Upper lobe of left lung (tissue), 6 donors: ENCODE measurements around the gene RNF166. TPM values are rescaled to one million over a fixed set of nuclear protein-coding genes. Genes with fewer than 3 reads are reported as not detected.

Experiments
- ATAC-seq, 2 donors: fragments of 200-7000 bp; cut with Tn5 transposase; one replicate each; pipeline ENCODE4 v1.9.1; 2022; ENCODE audit warnings: mild to moderate bottlenecking in 2 of 2, moderate library complexity in 2 of 2; ENCODE audit not compliant: low FRiP score in 2 of 2
- DNase-seq, 2 donors: peaks; one replicate each; pipeline ENCODE4 v3.0.0-alpha.2; 2019 to 2020
- H3K27ac ChIP-seq, 4 donors: fragments of 200-600 bp; sonication (generic); one replicate each; pipeline ENCODE4 v1.5.1; 2016 to 2019
- H3K27me3 ChIP-seq, 4 donors: fragments of 200-600 bp; sonication (generic); one replicate each; pipeline ENCODE4 v1.5.1; 2017 to 2019
- H3K36me3 ChIP-seq, 4 donors: fragments of 200-600 bp; sonication (generic); one replicate each; pipeline ENCODE4 v1.5.1; 2016 to 2019
- H3K4me1 ChIP-seq, 4 donors: fragments of 200-600 bp; sonication (generic); one replicate each; pipeline ENCODE4 v1.5.1; 2018 to 2019
- H3K4me3 ChIP-seq, 4 donors: fragments of 200-600 bp; sonication (generic); one replicate each; pipeline ENCODE4 v1.5.1; 2017 to 2019; ENCODE audit warnings: mild to moderate bottlenecking in 2 of 4, moderate library complexity in 1 of 4
- H3K9me3 ChIP-seq, 4 donors: fragments of 200-600 bp; sonication (generic); one replicate each; pipeline ENCODE4 v1.5.1; 2018 to 2019
- CTCF ChIP-seq, 6 experiments: fragments of 450-650 bp in 4 of 6; fragments of 200-600 bp in 2 of 6; sonication (generic) in 2 of 6; IDR thresholded peaks; one replicate each; pipeline ENCODE4 v1.5.1; 2016 to 2019; ENCODE audit warnings: antibody characterized with exemption in 6 of 6
- EP300 ChIP-seq, 4 donors: sonication (generic); formaldehyde crosslinking; IDR thresholded peaks; one replicate each; pipeline ENCODE4 v1.5.1; 2017; ENCODE audit warnings: antibody characterized with exemption in 4 of 4, control low read depth in 2 of 4
- POLR2A ChIP-seq, 4 donors: fragments of 450-650 bp; IDR thresholded peaks; one replicate each; pipeline ENCODE4 v1.5.1; 2016 to 2017; ENCODE audit warnings: antibody characterized with exemption in 4 of 4, mild to moderate bottlenecking in 2 of 4
- POLR2AphosphoS5 ChIP-seq, 2 donors: sonication (generic); formaldehyde crosslinking; IDR thresholded peaks; one replicate each; pipeline ENCODE4 v1.5.1; 2017; ENCODE audit warnings: antibody characterized with exemption in 2 of 2
- WGBS, 2 donors: methylation state at CpG; one replicate each; pipeline ENCODE4 v1.1.5; 2017 to 2018; 5-methylcytosine and 5-hydroxymethylcytosine counted together
- total RNA-seq, 6 donors: library from RNA; depleted of rRNA in 4 of 6; stranded (reverse); fragments of >200 nt in 4 of 6; gene quantifications; one replicate each; pipeline versions ENCODE4 v1.1.0 to v1.2.1, GENCODE V29; 2016 to 2021
- donor health status: DM: no; HTN: no; CAD: no; lungs with moderate emphysema.
- donor health status: DM: no; HTN: yes; CAD: no; lungs with severe emphysema.

The RNF166 gene
- total RNA-seq, 6 donors from 2014 or later, result 23.2 to 101 (median 64.6) TPM

- Histone ChIP-seq H3K4me1 (no peaks in the 10 kb centered on the region), H3K36me3 (peaks cover 27 to 75% (median 73%) of the 10 kb centered on the region in 4 donors), H3K4me3 (no peak overlapping the region), H3K27ac (no peak overlapping the region), H3K27me3 (no peaks in the 10 kb centered on the region), H3K9me3 (no peaks in the 10 kb centered on the region)
- DNase-seq (peak in 1 of 2 donors; percentile 76), ATAC-seq (no peak)
- TF ChIP-seq CTCF (IDR thresholded peaks at IDR 0.05) (no peak), POLR2A (IDR thresholded peaks at IDR 0.05) (no peak), POLR2AphosphoS5 (IDR thresholded peaks at IDR 0.05) (no peak), EP300 (IDR thresholded peaks at IDR 0.05) (no peak)
- 92 to 94% methylated on average over 6 to 56 of the region's 57 CpGs for WGBS, 2 donors
Measured at GRCh38 chr16:88715312-88716190, 9.3 kb upstream of the RNF166 start.

GRCh38 chr16:88714420-88715302 is 8.5 kb upstream of the RNF166 start:
- TF ChIP-seq POLR2A (IDR thresholded peaks at IDR 0.05) (no peak), EP300 (IDR thresholded peaks at IDR 0.05) (no peak), CTCF (IDR thresholded peaks at IDR 0.05) (no peak), POLR2AphosphoS5 (IDR thresholded peaks at IDR 0.05) (no peak)
- peaks cover 27 to 73% (median 67%) of the 10 kb centered on the region in 4 donors for H3K36me3 ChIP-seq
- H3K27me3 ChIP-seq, result no peaks in the 10 kb centered on the region
- H3K4me1 ChIP-seq, result no peaks in the 10 kb centered on the region
- no peaks in the 10 kb centered on the region for H3K9me3 ChIP-seq
- no peak for ATAC-seq
- peak in 1 of 2 donors; percentile 78 for DNase-seq
- no peak overlapping the region for H3K27ac ChIP-seq
- no peak overlapping the region for H3K4me3 ChIP-seq
- WGBS, 2 donors, result 89 to 90% methylated on average over 15 to 40 of the region's 42 CpGs

GRCh38 chr16:88713568-88714419 is 7.6 kb upstream of the RNF166 start:
- ATAC-seq, result peak in 1 of 2 donors; percentile 7
- peaks cover 26 to 65% (median 59%) of the 10 kb centered on the region in 4 donors for H3K36me3 ChIP-seq
- WGBS, 2 donors, result 80 to 89% methylated on average over 13 to 25 of the region's 30 CpGs
- TF ChIP-seq POLR2A (IDR thresholded peaks at IDR 0.05), result no peak
- TF ChIP-seq POLR2AphosphoS5 (IDR thresholded peaks at IDR 0.05), result no peak
- no peak for TF ChIP-seq EP300 (IDR thresholded peaks at IDR 0.05)
- TF ChIP-seq CTCF (IDR thresholded peaks at IDR 0.05), result no peak
- no peaks in the 10 kb centered on the region for H3K27me3 ChIP-seq
- no peak overlapping the region for H3K27ac ChIP-seq
- no peaks in the 10 kb centered on the region for H3K4me1 ChIP-seq
- no peak overlapping the region for H3K4me3 ChIP-seq
- DNase-seq, result peak in 1 of 2 donors; percentile 65
- H3K9me3 ChIP-seq, result no peaks in the 10 kb centered on the region

GRCh38 chr16:88713054-88713453 is 6.8 kb upstream of the RNF166 start:
- H3K27me3 ChIP-seq, result no peaks in the 10 kb centered on the region

More at GRCh38 chr16:88713054-88713453, 6.8 kb upstream of the RNF166 start:
- no peak for ATAC-seq
- H3K27ac ChIP-seq, result no peak overlapping the region
- DNase-seq, result no peak
- H3K4me1 ChIP-seq, result no peaks in the 10 kb centered on the region
- H3K9me3 ChIP-seq, result no peaks in the 10 kb centered on the region
- peaks cover 23 to 57% (median 51%) of the 10 kb centered on the region in 4 donors for H3K36me3 ChIP-seq
- 68 to 81% methylated on average over 3 to 5 of the region's 15 CpGs for WGBS, 2 donors
- no peak overlapping the region for H3K4me3 ChIP-seq
- TF ChIP-seq CTCF (IDR thresholded peaks at IDR 0.05), result no peak
- TF ChIP-seq EP300 (IDR thresholded peaks at IDR 0.05), result no peak
- no peak for TF ChIP-seq POLR2A (IDR thresholded peaks at IDR 0.05)
- TF ChIP-seq POLR2AphosphoS5 (IDR thresholded peaks at IDR 0.05), result no peak
